Mesenchymal stem cell (in vitro differentiated cells and primary cell): Measurements from ENCODE around the gene SLCO1A2.

ENCODE experiments used
- DNase-seq: peaks from one replicate; pipeline ENCODE4 v3.0.0-alpha.2; 2013
- H2AFZ ChIP-seq: one replicate; pipeline ENCODE4 v1.6.1; 2013; ENCODE audit warnings: low read depth, mild to moderate bottlenecking, control low read depth, inconsistent platforms, low read length, moderate library complexity
- H2AK5ac ChIP-seq: 2 replicates; pipeline ENCODE4 v1.6.1; 2013; ENCODE audit warnings: low read length, moderate library complexity, mild to moderate bottlenecking, inconsistent platforms; ENCODE audit not compliant: severe bottlenecking
- H2BK120ac ChIP-seq: one replicate; pipeline ENCODE4 v1.6.1; 2013; ENCODE audit warnings: low read depth, mild to moderate bottlenecking, inconsistent platforms, low read length, moderate library complexity
- H2BK12ac ChIP-seq, 2 experiments: one replicate each; pipeline ENCODE4 v1.6.1; 2013; ENCODE audit warnings: inconsistent platforms in 2 of 2, low read length in 2 of 2, mild to moderate bottlenecking in 2 of 2, moderate library complexity in 2 of 2, control low read depth in 1 of 2
- H2BK15ac ChIP-seq: one replicate; pipeline ENCODE4 v1.6.1; 2013; ENCODE audit warnings: mild to moderate bottlenecking, low read depth, inconsistent platforms; ENCODE audit not compliant: poor library complexity, severe bottlenecking
- H2BK5ac ChIP-seq: 2 replicates; pipeline ENCODE4 v1.6.1; 2013; ENCODE audit warnings: low read depth, mild to moderate bottlenecking, low read length, control low read depth, inconsistent platforms; ENCODE audit not compliant: poor library complexity, severe bottlenecking
- H3K14ac ChIP-seq, 2 experiments: one replicate each; pipeline ENCODE4 v1.6.1; 2013; ENCODE audit warnings: inconsistent platforms in 2 of 2, low read length in 2 of 2, control low read depth in 1 of 2, mild to moderate bottlenecking in 1 of 2, moderate library complexity in 1 of 2
- H3K18ac ChIP-seq, 2 experiments: one replicate each; pipeline ENCODE4 v1.6.1; 2013; ENCODE audit warnings: inconsistent platforms in 2 of 2, low read length in 2 of 2, control low read depth in 1 of 2, low read depth in 1 of 2, mild to moderate bottlenecking in 1 of 2
- H3K23ac ChIP-seq, 2 experiments: one replicate each; pipeline ENCODE4 v1.6.1; 2013; ENCODE audit warnings: inconsistent platforms in 2 of 2, low read length in 2 of 2, mild to moderate bottlenecking in 2 of 2, moderate library complexity in 2 of 2, control low read depth in 1 of 2
- H3K27ac ChIP-seq: 2 replicates; pipeline ENCODE4 v1.5.1; 2013; ENCODE audit warnings: mild to moderate bottlenecking, moderate library complexity, low read length, control low read depth, inconsistent platforms; ENCODE audit not compliant: poor library complexity, severe bottlenecking
- H3K27me3 ChIP-seq, 2 experiments: 2 replicates each; pipeline versions ENCODE4 v1.6.1 to v1.7.0; 2013; ENCODE audit warnings: low read length in 2 of 2, mild to moderate bottlenecking in 2 of 2, moderate library complexity in 2 of 2, control low read depth in 1 of 2, inconsistent platforms in 1 of 2; ENCODE audit not compliant: control insufficient read depth in 1 of 2, insufficient read depth in 1 of 2
- H3K36me3 ChIP-seq, 2 experiments: 2 replicates each; pipeline versions ENCODE4 v1.6.1 to v1.7.0; 2013; ENCODE audit warnings: low read length in 2 of 2, control low read depth in 1 of 2, inconsistent platforms in 1 of 2, low read depth in 1 of 2, mild to moderate bottlenecking in 1 of 2; ENCODE audit not compliant: insufficient read depth in 2 of 2, control insufficient read depth in 1 of 2
- H3K4ac ChIP-seq, 2 experiments: one replicate each; pipeline ENCODE4 v1.6.1; 2013; ENCODE audit warnings: inconsistent platforms in 2 of 2, low read length in 2 of 2, mild to moderate bottlenecking in 2 of 2, moderate library complexity in 2 of 2, control low read depth in 1 of 2, low read depth in 1 of 2
- H3K4me1 ChIP-seq: 2 replicates; pipeline ENCODE4 v1.6.1; 2013; ENCODE audit warnings: low read depth, low read length, control low read depth; ENCODE audit not compliant: control insufficient read depth, insufficient read depth
- H3K4me2 ChIP-seq: 2 replicates; pipeline ENCODE4 v1.6.1; 2013; ENCODE audit warnings: low read length, mild to moderate bottlenecking, inconsistent platforms; ENCODE audit not compliant: poor library complexity, severe bottlenecking
- H3K4me3 ChIP-seq, 2 experiments: 2 replicates each; pipeline versions ENCODE4 v1.5.1 to v1.7.0; 2013; ENCODE audit warnings: low read length in 2 of 2, mild to moderate bottlenecking in 2 of 2, control low read depth in 1 of 2, low read depth in 1 of 2; ENCODE audit not compliant: insufficient read depth in 1 of 2
- H3K79me1 ChIP-seq: replicated peaks from 2 replicates; pipeline ENCODE4 v1.6.1; 2013; ENCODE audit warnings: mild to moderate bottlenecking, control low read depth, low read length, inconsistent platforms; ENCODE audit not compliant: poor library complexity, severe bottlenecking
- H3K9ac ChIP-seq: 2 replicates; pipeline ENCODE4 v1.7.0; 2013; ENCODE audit warnings: mild to moderate bottlenecking, low read length, moderate library complexity
- H3K9me3 ChIP-seq: 2 replicates; pipeline ENCODE4 v1.7.0; 2013; ENCODE audit warnings: mild to moderate bottlenecking, low read length; ENCODE audit not compliant: control insufficient read depth
- H4K8ac ChIP-seq: one replicate; pipeline ENCODE4 v1.6.1; 2013; ENCODE audit warnings: inconsistent platforms, mild to moderate bottlenecking, low read length, moderate library complexity
- H4K91ac ChIP-seq: one replicate; pipeline ENCODE4 v1.6.1; 2013; ENCODE audit warnings: mild to moderate bottlenecking, low read length, inconsistent platforms
- WGBS: methylation state at CpG from one replicate; pipeline ENCODE4 v1.1.7; 2013; ENCODE audit warnings: mixed read lengths; 5-methylcytosine and 5-hydroxymethylcytosine counted together

SLCO1A2 gene

GRCh38 chr12:21252070-21252469 lies 82.6 kb downstream of the SLCO1A2 start:
- Histone ChIP-seq H3K9me3 (no peaks in the 10 kb centered on the region), H3K9ac (no peak overlapping the region), H3K36me3 (no peaks in the 10 kb centered on the region), H3K14ac (peak overlapping the region in 1 of 2 experiments; percentile 15), H3K4me2 (no peak overlapping the region), H3K23ac (no peak overlapping the region), H3K18ac (no peak overlapping the region), H4K8ac (no peak overlapping the region), H3K4ac (no peak overlapping the region), H4K91ac (no peak overlapping the region), H2AK5ac (no peak overlapping the region), H3K4me3 (no peak overlapping the region), H2BK12ac (no peak overlapping the region), H2BK120ac (no peak overlapping the region), H2BK5ac (no peak overlapping the region), H3K27me3 (no peaks in the 10 kb centered on the region), H2AFZ (no peak overlapping the region), H2BK15ac (no peak overlapping the region), H3K4me1 (no peaks in the 10 kb centered on the region), H3K27ac (no peak overlapping the region), H3K79me1 (no peaks in the 10 kb centered on the region)
- no peak for DNase-seq
- 91% methylated on average over 5 of the region's 5 CpGs for WGBS

GRCh38 chr12:21248679-21249078 lies 86.0 kb downstream of the SLCO1A2 start:
- H3K9me3 ChIP-seq, result no peaks in the 10 kb centered on the region
- H3K4me3 ChIP-seq, result no peak overlapping the region
- no peak overlapping the region for H2AFZ ChIP-seq
- H2BK5ac ChIP-seq, result no peak overlapping the region
- no peak overlapping the region for H3K27ac ChIP-seq
- no peak overlapping the region for H3K23ac ChIP-seq
- H3K4ac ChIP-seq, result no peak overlapping the region
- H3K9ac ChIP-seq, result no peak overlapping the region
- no peak overlapping the region for H3K4me2 ChIP-seq
- no peak overlapping the region for H2BK15ac ChIP-seq
- no peak overlapping the region for H4K8ac ChIP-seq
- no peak overlapping the region for H2AK5ac ChIP-seq
- H2BK120ac ChIP-seq, result no peak overlapping the region
- 92% methylated on average over 1 of the region's 1 CpG for WGBS
- no peak overlapping the region for H2BK12ac ChIP-seq
- DNase-seq, result peak; percentile 5
- no peak overlapping the region for H3K18ac ChIP-seq
- no peak overlapping the region for H4K91ac ChIP-seq
- no peaks in the 10 kb centered on the region for H3K4me1 ChIP-seq
- no peak overlapping the region for H3K14ac ChIP-seq
- H3K36me3 ChIP-seq, result no peaks in the 10 kb centered on the region
- H3K27me3 ChIP-seq, result no peaks in the 10 kb centered on the region
- no peaks in the 10 kb centered on the region for H3K79me1 ChIP-seq

GRCh38 chr12:21239866-21240265 lies 94.9 kb downstream of the SLCO1A2 start:
- no peaks in the 10 kb centered on the region for H3K9me3 ChIP-seq
- WGBS, result 100% methylated on average over 3 of the region's 4 CpGs
- DNase-seq, result no peak

GRCh38 chr12:21234395-21234794 lies 100.3 kb downstream of the SLCO1A2 start:
- no peak overlapping the region for H3K14ac ChIP-seq
- no peak overlapping the region for H4K91ac ChIP-seq
- no peak overlapping the region for H2BK5ac ChIP-seq
- DNase-seq, result no peak
- no peak overlapping the region for H3K23ac ChIP-seq
- no peak overlapping the region for H2AFZ ChIP-seq
- no peak overlapping the region for H3K4me3 ChIP-seq
- H3K27me3 ChIP-seq, result no peaks in the 10 kb centered on the region
- H2AK5ac ChIP-seq, result no peak overlapping the region
- H2BK15ac ChIP-seq, result no peak overlapping the region
- H3K18ac ChIP-seq, result no peak overlapping the region
- 93% methylated on average over 4 of the region's 5 CpGs for WGBS
- no peaks in the 10 kb centered on the region for H3K36me3 ChIP-seq
- H2BK12ac ChIP-seq, result no peak overlapping the region
- no peaks in the 10 kb centered on the region for H3K79me1 ChIP-seq
- H3K9me3 ChIP-seq, result no peaks in the 10 kb centered on the region
- H3K4me1 ChIP-seq, result no peaks in the 10 kb centered on the region
- H4K8ac ChIP-seq, result no peak overlapping the region
- H3K4ac ChIP-seq, result no peak overlapping the region
- H3K9ac ChIP-seq, result no peak overlapping the region
- no peak overlapping the region for H3K27ac ChIP-seq
- no peak overlapping the region for H2BK120ac ChIP-seq
- no peak overlapping the region for H3K4me2 ChIP-seq

More at GRCh38 chr12:21239866-21240265, 94.9 kb downstream of the SLCO1A2 start:
- Histone ChIP-seq H2AK5ac (no peak overlapping the region), H2BK12ac (no peak overlapping the region), H4K91ac (no peak overlapping the region), H2BK15ac (no peak overlapping the region), H3K4me2 (no peak overlapping the region), H3K18ac (no peak overlapping the region), H3K79me1 (no peaks in the 10 kb centered on the region), H3K4me3 (no peak overlapping the region), H3K27me3 (no peaks in the 10 kb centered on the region), H3K23ac (no peak overlapping the region), H4K8ac (no peak overlapping the region), H2AFZ (no peak overlapping the region), H3K36me3 (no peaks in the 10 kb centered on the region), H3K14ac (no peak overlapping the region), H3K4ac (no peak overlapping the region), H2BK120ac (no peak overlapping the region), H2BK5ac (no peak overlapping the region), H3K9ac (no peak overlapping the region), H3K4me1 (no peaks in the 10 kb centered on the region), H3K27ac (no peak overlapping the region)
